HepG2 (cell line): ENCODE data around the gene SLC6A9. TPM values are rescaled to one million over a fixed set of nuclear protein-coding genes. Genes with fewer than 3 reads are reported as not detected.
A peak's percentile ranks its signal among the peaks of the same experiment; 100 is the strongest.

Experiments used
- ARNT ChIP-seq: fragments of 450-650 bp; IDR thresholded peaks from 2 replicates; pipeline ENCODE4 v1.6.1; 2017
- ARNT2 ChIP-seq: sonication (generic); formaldehyde crosslinking; IDR thresholded peaks from 2 replicates; pipeline ENCODE4 v1.8.0; 2022; ENCODE audit warnings: mild to moderate bottlenecking, low read depth, missing genetic modification reagents, moderate library complexity
- CBX5 ChIP-seq: sonication (generic); formaldehyde crosslinking; IDR thresholded peaks from 2 replicates; pipeline ENCODE4 v1.4.0; 2020; ENCODE audit warnings: missing genetic modification reagents, borderline replicate concordance
- CHD4 ChIP-seq: fragments of 200-600 bp; sonication (generic); IDR thresholded peaks from 2 replicates; pipeline ENCODE4 v1.7.0; 2017; ENCODE audit warnings: mild to moderate bottlenecking, low read length, borderline replicate concordance
- GFI1 ChIP-seq: sonication (generic); formaldehyde crosslinking; IDR thresholded peaks from 2 replicates; pipeline ENCODE4 v1.5.0; 2020; ENCODE audit warnings: missing genetic modification reagents, mild to moderate bottlenecking, borderline replicate concordance
- IKZF4 ChIP-seq: sonication (generic); formaldehyde crosslinking; IDR thresholded peaks from 2 replicates; pipeline ENCODE4 v1.5.1; 2020; ENCODE audit warnings: borderline replicate concordance, mild to moderate bottlenecking, low read depth, missing genetic modification reagents; ENCODE audit errors: not compliant biosample characterization
- KLF13 ChIP-seq: sonication (generic); formaldehyde crosslinking; IDR thresholded peaks from 2 replicates; pipeline ENCODE4 v1.4.0; 2020; ENCODE audit warnings: mild to moderate bottlenecking, missing genetic modification reagents
- KMT2A ChIP-seq: sonication (generic); formaldehyde crosslinking; IDR thresholded peaks from 2 replicates; pipeline ENCODE4 v1.4.0; 2020; ENCODE audit warnings: missing genetic modification reagents
- NFATC3 ChIP-seq: sonication (generic); formaldehyde crosslinking; IDR thresholded peaks from 2 replicates; pipeline ENCODE4 v1.5.1; 2020; ENCODE audit warnings: mild to moderate bottlenecking, missing genetic modification reagents
- RFXAP ChIP-seq: sonication (generic); formaldehyde crosslinking; IDR thresholded peaks from 2 replicates; pipeline ENCODE4 v1.4.0; 2020; ENCODE audit warnings: missing genetic modification reagents, borderline replicate concordance
- ZFP36 ChIP-seq: fragments of 150-350 bp; IDR thresholded peaks from 2 replicates; pipeline ENCODE4 v1.6.1; 2018; ENCODE audit warnings: borderline replicate concordance, low read length, low read depth; ENCODE audit not compliant: partially characterized antibody
- ZFP36L2 ChIP-seq: sonication (generic); formaldehyde crosslinking; IDR thresholded peaks from 2 replicates; pipeline ENCODE4 v1.4.0; 2020; ENCODE audit warnings: missing genetic modification reagents
- ZNF510 ChIP-seq: sonication (generic); formaldehyde crosslinking; IDR thresholded peaks from 2 replicates; pipeline ENCODE4 v1.4.0; 2020; ENCODE audit warnings: low read depth, mild to moderate bottlenecking, missing genetic modification reagents
- ZNF572 ChIP-seq: sonication (generic); formaldehyde crosslinking; IDR thresholded peaks from 2 replicates; pipeline ENCODE4 v1.5.1; 2020; ENCODE audit warnings: mild to moderate bottlenecking, missing genetic modification reagents
- polyA plus RNA-seq, 8 experiments: library from polyadenylated mRNA; depleted of rRNA in 3 of 8; stranded (reverse) in 7 of 8; unstranded in 1 of 8; fragments of >200 nt; fragmentation: Illumina TruSeq in 4 of 8; extraction: Trizol in 4 of 8; gene quantifications; 2 replicates each; pipeline versions ENCODE4 v1.2.1 to v1.2.3, GENCODE V29; 2011 to 2016; ENCODE audit warnings: low read depth in 4 of 8, missing spikeins in 1 of 8, mixed read lengths in 1 of 8; ENCODE audit not compliant: insufficient read depth in 1 of 8
- total RNA-seq, 5 experiments: library from RNA; depleted of rRNA; stranded (reverse); fragments of >200 nt; fragmentation: Illumina TruSeq; extraction: Trizol; gene quantifications; 2 replicates each; pipeline ENCODE4 v1.2.3, GENCODE V29; 2016; ENCODE audit warnings: low read depth in 1 of 5
- TF ChIP-seq, protein P1 (sequence below): sonication (generic); formaldehyde crosslinking; IDR thresholded peaks from 2 replicates; pipeline ENCODE4 v1.8.0; 2022; ENCODE audit warnings: missing genetic modification reagents, mild to moderate bottlenecking, moderate library complexity, borderline replicate concordance
- TF ChIP-seq, protein P2 (sequence below): sonication (generic); formaldehyde crosslinking; IDR thresholded peaks from 2 replicates; pipeline ENCODE4 v1.8.1; 2023; ENCODE audit warnings: mild to moderate bottlenecking, missing genetic modification reagents
- TF ChIP-seq, protein P3 (sequence below): sonication (generic); formaldehyde crosslinking; IDR thresholded peaks from 2 replicates; pipeline ENCODE4 v1.5.1; 2020; ENCODE audit warnings: mild to moderate bottlenecking, missing genetic modification reagents, borderline replicate concordance
- TF ChIP-seq, protein P4 (sequence below): fragments of 450-650 bp; IDR thresholded peaks from 2 replicates; pipeline ENCODE4 v1.6.1; 2017
- TF ChIP-seq, protein P5 (sequence below): sonication (generic); formaldehyde crosslinking; IDR thresholded peaks from 2 replicates; pipeline ENCODE4 v1.4.0; 2020; ENCODE audit warnings: mild to moderate bottlenecking, low read depth, missing genetic modification reagents
- TF ChIP-seq, protein P6 (sequence below): sonication (generic); formaldehyde crosslinking; IDR thresholded peaks from 2 replicates; pipeline ENCODE4 v1.8.1; 2023; ENCODE audit warnings: missing genetic modification reagents, mild to moderate bottlenecking, borderline replicate concordance

The SLC6A9 gene
- total and polyA plus RNA-seq, 2 of the 13 experiments (the other 11 are each of a cell fraction or from before 2014, with no cell fraction given): 8.5 to 9.9 TPM

DNA sequence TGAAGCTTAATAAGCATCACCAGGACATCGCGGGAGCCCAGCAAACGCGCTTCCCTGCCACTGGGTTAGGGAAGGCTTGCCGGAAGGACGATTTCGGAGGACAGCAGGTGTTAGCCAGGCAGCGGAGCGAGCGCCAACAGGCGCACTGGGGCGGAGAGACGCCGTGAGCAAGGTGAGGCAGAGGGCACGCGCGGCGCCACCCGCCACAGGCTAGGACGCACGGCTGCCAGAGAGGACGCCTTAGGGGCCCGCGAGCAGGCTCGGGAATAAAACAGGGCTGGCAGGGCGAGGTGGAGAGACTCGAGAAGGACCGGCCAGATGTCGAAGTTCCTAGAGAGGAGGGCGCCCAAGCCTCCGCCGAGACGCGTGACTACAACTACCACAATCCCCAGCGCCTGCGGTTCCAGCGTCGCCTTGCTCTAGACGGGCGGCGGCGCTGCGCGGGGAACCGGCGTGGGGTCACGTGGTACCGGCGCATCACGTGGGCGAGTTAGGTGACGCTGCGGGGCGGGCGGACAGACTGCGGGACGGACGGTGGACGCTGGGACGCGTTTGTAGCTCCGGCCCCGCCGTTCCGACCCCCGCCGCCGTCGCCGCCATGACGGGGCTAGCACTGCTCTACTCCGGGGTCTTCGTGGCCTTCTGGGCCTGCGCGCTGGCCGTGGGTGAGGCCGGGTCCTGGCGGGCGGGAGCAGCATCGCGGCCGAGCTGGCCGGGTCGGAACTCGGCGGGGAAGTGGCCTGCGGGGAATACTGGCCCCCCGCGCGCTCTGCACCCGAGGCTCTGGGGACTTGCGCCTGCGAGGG lies 56.6 kb downstream of the SLC6A9 start, which contains the start of gene ATP6V0B (continued):
- TF ChIP-seq, protein P1, sequence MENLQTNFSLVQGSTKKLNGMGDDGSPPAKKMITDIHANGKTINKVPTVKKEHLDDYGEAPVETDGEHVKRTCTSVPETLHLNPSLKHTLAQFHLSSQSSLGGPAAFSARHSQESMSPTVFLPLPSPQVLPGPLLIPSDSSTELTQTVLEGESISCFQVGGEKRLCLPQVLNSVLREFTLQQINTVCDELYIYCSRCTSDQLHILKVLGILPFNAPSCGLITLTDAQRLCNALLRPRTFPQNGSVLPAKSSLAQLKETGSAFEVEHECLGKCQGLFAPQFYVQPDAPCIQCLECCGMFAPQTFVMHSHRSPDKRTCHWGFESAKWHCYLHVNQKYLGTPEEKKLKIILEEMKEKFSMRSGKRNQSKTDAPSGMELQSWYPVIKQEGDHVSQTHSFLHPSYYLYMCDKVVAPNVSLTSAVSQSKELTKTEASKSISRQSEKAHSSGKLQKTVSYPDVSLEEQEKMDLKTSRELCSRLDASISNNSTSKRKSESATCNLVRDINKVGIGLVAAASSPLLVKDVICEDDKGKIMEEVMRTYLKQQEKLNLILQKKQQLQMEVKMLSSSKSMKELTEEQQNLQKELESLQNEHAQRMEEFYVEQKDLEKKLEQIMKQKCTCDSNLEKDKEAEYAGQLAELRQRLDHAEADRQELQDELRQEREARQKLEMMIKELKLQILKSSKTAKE: no peak
- TF ChIP-seq RFXAP (no peak), ZFP36 (no peak), ARNT2 (CRISPR knock-in tag) (no peak), KMT2A (no peak; the same call in 1 of the 2 replicates), CHD4 (no peak), KLF13 (no peak), ZFP36L2 (CRISPR knock-in tag) (no peak), NFATC3 (CRISPR knock-in tag) (no peak), CBX5 (CRISPR knock-in tag) (peak; percentile 52; the same call in 1 of the 2 replicates), IKZF4 (CRISPR knock-in tag) (no peak), GFI1 (CRISPR knock-in tag) (no peak; the same call in 1 of the 2 replicates), ARNT (no peak), ZNF572 (CRISPR knock-in tag) (0 out of 2 replicates have a peak, but pooled peaks have one; percentile 59), ZNF510 (CRISPR knock-in tag) (no peak)
- TF ChIP-seq, protein P2, sequence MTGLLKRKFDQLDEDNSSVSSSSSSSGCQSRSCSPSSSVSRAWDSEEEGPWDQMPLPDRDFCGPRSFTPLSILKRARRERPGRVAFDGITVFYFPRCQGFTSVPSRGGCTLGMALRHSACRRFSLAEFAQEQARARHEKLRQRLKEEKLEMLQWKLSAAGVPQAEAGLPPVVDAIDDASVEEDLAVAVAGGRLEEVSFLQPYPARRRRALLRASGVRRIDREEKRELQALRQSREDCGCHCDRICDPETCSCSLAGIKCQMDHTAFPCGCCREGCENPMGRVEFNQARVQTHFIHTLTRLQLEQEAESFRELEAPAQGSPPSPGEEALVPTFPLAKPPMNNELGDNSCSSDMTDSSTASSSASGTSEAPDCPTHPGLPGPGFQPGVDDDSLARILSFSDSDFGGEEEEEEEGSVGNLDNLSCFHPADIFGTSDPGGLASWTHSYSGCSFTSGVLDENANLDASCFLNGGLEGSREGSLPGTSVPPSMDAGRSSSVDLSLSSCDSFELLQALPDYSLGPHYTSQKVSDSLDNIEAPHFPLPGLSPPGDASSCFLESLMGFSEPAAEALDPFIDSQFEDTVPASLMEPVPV: peak; percentile 74; the same call in 1 of the 2 replicates
- TF ChIP-seq, protein P3, sequence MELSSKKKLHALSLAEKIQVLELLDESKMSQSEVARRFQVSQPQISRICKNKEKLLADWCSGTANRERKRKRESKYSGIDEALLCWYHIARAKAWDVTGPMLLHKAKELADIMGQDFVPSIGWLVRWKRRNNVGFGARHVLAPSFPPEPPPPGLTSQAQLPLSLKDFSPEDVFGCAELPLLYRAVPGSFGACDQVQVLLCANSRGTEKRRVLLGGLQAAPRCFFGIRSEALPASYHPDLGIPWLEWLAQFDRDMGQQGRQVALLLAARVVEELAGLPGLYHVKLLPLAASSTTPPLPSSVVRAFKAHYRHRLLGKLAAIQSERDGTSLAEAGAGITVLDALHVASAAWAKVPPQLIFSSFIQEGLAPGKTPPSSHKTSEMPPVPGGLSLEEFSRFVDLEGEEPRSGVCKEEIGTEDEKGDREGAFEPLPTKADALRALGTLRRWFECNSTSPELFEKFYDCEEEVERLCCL (CRISPR knock-in tag): peak; percentile 57; the same call in 1 of the 2 replicates
- TF ChIP-seq, protein P4, sequence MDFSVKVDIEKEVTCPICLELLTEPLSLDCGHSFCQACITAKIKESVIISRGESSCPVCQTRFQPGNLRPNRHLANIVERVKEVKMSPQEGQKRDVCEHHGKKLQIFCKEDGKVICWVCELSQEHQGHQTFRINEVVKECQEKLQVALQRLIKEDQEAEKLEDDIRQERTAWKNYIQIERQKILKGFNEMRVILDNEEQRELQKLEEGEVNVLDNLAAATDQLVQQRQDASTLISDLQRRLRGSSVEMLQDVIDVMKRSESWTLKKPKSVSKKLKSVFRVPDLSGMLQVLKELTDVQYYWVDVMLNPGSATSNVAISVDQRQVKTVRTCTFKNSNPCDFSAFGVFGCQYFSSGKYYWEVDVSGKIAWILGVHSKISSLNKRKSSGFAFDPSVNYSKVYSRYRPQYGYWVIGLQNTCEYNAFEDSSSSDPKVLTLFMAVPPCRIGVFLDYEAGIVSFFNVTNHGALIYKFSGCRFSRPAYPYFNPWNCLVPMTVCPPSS: no peak
- TF ChIP-seq, protein P5, sequence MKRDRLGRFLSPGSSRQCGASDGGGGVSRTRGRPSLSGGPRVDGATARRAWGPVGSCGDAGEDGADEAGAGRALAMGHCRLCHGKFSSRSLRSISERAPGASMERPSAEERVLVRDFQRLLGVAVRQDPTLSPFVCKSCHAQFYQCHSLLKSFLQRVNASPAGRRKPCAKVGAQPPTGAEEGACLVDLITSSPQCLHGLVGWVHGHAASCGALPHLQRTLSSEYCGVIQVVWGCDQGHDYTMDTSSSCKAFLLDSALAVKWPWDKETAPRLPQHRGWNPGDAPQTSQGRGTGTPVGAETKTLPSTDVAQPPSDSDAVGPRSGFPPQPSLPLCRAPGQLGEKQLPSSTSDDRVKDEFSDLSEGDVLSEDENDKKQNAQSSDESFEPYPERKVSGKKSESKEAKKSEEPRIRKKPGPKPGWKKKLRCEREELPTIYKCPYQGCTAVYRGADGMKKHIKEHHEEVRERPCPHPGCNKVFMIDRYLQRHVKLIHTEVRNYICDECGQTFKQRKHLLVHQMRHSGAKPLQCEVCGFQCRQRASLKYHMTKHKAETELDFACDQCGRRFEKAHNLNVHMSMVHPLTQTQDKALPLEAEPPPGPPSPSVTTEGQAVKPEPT (CRISPR knock-in tag): 0 out of 2 replicates have a peak, but pooled peaks have one; percentile 57
- TF ChIP-seq, protein P6, sequence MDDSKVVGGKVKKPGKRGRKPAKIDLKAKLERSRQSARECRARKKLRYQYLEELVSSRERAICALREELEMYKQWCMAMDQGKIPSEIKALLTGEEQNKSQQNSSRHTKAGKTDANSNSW: no peak; the same call in 1 of the 2 replicates
